ENCODE results near the gene DNLZ.
A peak's percentile ranks its signal among the peaks of the same experiment; 100 is the strongest.
"Not testable (repeated sequence)": the region's sequence is repeated elsewhere in the genome, so short reads cannot be mapped to it uniquely, and the experiment has no call there.

DNLZ gene

DNA sequence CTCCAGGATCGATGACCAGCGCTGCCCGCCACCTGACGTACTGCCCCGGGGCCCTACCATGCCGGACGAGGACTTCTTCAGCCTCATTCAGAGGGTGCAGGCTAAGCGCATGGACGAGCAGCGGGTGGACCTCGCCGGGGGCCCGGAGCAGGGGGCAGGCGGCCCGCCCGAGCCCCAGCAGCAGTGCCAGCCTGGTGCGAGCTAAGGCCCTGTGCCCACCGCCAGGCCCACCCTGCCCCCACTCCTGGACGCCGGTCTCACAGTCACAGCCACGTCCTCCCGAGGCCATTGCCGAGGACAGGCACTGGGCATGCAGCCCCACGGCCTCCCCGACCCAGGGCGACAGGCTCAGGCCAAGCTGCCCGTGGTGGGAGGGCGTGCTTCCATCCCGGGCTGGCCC, 5.5 kb downstream of the DNLZ start:
- no peak for DNase-seq

DNA sequence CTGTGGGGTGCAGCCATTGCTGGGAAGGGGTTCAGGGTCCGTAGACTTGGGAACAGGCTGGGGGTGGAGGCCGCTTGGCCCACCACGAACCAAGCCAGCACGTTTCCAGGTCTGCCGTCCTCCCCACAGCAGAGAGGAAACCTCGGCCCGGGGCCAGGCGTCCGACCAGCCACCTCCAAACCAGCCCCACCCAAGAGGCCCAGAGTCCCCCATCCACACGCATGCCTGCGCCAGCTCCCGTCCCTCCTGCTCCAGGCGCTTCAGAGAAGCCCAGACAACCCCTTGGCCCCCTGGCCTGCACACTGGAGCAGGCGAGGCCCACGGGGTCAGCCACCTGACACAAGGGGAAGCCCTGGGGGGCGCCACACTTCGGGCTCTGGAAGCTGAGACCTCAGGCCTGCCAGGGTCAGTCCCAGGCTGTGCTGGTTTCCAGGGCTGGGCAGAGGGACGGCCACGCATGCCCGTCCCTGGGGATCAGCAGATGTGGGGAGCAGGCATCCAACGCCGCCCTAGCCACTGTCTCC, 6.3 kb downstream of the DNLZ start:
- no peak for DNase-seq

DNA sequence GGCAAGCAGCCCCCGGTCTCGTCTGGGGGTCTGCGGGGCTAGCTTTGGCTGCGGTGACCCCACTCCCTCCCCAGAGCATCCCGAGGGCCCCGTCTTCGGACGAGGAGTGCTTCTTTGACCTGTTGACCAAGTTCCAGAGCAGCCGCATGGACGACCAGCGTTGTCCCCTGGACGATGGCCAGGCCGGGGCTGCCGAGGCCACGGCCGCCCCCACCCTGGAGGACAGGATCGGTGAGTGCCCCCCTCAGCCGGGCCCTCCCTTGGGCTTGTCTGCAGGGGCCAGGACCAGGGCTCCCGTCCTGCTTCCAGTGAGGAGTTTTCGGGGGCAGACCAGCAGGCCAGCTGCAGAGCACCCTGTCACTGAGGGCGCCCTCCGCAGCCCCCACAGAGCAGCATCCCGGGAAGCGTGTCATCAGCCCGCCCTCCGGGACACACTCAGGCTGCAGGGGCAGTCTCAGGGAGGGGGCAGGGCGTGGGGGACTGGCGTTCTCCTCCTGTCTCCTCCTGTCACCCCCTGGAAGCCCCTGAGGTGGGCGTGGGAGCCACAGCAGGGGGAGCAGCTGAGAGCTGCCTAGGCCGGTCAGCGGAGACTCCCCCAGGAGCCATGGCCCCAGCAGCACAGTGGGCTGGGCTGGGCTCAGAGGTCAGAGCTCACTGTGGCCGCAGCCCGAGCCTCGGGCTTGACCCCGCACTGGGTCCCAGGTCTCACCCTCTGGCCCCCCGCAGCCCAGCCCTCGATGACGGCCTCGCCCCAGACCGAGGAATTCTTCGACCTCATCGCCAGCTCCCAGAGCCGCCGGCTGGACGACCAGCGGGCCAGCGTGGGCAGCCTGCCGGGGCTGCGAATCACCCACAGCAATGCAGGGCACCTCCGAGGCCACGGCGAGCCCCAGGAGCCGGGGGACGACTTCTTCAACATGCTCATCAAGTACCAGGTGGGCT, 7.7 kb downstream of the DNLZ start:
- DNase-seq: no peak

DNA sequence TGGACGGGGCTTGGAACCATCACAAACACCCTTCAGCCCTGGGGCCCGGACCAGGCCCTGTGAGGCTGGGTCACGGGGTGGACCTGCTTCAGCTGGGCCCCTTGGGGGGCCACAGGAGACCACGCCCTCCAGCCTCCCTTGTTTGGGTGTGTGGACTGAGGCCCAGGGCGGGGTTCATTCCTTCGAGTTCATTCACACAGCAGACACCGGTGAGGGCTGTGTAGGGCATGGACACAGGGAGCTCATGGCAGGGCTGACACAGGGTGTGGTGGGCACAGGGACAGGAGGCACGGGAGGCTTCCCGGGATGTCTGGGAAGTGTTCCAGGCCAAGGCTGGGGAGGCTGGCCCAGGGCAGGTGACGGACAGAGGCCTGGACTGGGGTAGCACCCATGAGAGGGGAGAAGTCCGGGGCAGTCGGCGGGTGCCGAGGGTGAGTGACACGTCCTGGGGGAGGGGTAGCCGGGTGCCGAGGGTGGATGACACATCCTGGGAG, 8.9 kb downstream of the DNLZ start:
- no peak for DNase-seq

DNA sequence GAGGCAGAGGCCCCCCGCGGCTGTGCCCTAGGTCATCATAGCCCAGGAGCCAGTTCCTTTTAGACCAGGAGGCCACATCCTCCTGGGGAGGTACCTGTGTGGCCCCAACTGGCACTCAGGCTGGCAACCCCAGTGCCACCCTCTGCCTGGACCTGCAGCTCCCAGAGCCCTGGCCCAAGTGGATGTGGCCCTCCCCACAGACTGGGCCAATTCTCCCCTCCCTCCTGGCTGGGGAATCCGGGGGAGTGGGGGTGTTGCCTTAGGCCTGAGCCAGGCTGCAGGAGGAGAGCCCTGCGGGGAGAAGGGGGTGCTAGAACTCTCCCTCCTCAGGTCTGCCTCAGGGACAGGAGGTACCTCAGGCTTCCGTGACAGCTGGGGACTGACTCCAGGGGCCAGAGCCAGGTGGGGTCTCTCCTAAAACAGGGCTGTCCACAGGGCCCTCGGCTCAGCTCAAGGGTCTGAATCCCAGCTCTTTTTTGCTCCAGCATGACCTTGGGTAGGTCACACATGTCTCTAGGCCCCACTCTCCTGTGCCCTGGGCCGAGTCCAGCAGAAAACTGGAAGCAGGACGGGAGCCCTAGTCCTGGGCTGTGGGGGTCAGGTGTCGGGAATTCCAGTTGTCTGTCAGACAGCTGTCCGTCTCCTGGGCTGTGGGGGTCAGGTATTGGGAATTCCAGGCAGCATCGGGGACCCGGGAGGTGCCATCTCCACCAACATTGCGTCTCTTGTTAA, 9.6 kb downstream of the DNLZ start:
- DNase-seq: no peak

DNA sequence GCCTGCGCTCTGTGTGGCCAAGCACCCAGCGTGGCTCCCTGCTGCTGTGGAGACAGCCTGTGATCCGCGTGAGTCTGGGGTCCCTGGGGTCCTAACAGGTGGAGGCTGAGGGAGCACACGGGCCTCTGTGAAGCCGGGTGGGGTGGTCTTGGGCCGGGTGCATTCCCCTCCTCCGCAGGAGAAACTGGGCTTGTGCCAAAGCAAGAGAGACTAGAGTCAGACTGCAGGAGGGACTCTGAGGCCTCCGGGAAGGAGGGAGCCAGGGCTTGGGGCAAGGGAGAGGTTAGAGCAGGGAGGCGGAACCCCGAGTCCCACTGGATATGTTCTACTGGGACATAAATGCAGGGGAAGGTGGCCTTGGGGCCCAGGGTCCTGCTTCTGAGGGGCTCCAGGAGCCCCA, 10.5 kb downstream of the DNLZ start:
- DNase-seq: no peak

DNA sequence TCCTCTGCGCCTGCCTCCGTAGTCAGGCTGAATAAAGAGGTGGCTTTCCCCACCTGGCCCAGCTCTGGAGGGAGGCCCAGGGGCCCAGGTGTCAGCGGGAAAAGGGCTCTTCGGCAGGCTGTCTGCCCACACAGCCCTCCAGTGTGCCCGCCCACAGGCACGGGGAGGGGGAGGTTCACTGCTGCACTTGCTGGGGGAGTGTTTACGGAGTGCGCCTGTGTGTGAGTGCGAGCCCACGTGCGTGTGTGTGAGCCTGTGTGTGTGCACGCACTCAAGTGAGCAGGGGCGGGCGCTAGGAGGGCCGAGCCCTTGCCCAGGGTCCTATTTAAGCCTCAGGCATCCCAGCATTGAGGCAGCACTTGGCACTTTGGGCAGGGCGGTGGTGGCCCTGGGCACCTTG, 10.9 kb downstream of the DNLZ start:
- no peak for DNase-seq

DNA sequence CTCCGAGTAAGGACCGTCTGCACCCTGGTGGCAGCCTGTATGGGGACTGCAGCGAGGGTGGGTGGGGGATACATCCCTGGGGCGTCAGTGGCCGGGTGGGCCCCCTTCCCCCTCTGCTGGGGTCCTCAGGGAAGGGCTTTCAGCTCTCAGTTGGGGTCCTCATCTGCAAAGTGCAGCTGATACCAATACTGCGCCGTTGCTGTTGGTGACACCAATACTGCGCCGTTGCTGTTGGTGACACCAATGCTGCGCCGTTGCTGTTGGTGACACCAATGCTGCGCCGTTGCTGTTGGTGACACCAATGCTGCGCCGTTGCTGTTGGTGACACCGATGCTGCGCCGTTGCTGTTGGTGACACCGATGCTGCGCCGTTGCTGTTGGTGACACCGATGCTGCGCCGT, 11.7 kb downstream of the DNLZ start:
- not testable (repeated sequence) for DNase-seq

DNA sequence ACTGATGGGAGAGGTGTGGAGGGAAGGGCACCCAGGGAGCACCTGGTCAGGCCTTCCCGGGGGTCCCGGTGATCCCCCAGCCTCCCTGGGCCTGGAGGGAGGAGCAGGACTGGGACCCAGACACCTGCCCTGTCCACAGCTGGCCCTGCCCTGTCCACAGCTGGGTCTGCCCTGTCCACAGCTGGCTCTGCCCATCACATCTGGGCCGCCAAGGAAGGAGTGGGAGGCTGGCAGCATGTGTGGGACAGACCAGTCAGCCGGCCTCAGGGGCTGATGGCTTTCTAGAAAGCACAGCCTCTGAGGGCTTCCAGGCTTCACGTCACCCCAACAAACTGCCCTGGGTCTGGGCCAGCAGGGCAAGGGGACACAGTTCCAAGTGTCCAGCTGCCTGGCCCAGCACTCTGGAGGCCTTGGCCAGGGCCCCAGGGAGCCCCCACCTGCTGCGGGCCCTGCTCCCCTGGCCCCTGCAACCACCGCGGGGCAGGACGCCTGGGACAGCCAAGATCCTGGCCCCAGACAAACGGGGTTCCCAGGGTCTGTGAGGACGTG, 12.2 kb downstream of the DNLZ start:
- DNase-seq: no peak

DNA sequence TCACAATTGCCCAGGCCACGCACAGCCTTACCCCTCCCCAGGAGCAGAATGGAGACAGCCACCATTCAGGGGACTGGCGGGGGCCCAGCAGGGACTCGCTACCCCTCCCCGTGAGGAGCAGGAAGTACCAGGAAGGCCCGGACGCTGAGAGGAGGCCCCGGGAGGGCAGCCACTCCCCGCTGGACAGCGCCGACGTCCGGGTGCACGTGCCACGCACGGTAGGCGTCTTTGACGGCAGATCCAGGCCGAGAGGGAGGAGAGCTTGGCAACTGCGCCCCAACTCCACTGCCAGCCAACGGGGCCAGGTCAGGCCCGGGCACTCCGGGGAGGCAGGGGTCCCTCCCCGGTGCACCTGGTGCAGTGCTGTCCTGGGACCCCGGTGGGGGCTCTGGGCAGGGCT, 14.0 kb downstream of the DNLZ start:
- no peak for DNase-seq

DNA sequence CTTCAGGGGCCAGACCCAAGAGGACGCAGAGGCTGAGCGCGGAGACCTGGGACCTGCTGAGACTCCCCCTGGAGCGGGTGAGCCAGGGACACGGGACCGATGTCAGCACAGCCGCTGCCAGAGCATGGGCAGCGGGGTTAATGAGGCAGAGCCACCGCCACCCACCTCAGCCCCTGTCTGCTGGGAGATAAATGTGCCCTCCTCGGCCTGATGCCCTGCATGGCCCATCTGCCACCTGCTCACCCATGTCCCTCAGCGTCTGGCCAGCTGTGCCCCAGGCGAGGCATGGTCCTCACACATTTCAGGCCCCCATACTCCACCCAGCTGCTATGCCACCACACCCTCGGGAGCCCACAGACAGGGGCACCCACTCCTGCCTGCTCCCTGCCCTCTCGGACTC, 14.9 kb downstream of the DNLZ start:
- no peak for DNase-seq

DNA sequence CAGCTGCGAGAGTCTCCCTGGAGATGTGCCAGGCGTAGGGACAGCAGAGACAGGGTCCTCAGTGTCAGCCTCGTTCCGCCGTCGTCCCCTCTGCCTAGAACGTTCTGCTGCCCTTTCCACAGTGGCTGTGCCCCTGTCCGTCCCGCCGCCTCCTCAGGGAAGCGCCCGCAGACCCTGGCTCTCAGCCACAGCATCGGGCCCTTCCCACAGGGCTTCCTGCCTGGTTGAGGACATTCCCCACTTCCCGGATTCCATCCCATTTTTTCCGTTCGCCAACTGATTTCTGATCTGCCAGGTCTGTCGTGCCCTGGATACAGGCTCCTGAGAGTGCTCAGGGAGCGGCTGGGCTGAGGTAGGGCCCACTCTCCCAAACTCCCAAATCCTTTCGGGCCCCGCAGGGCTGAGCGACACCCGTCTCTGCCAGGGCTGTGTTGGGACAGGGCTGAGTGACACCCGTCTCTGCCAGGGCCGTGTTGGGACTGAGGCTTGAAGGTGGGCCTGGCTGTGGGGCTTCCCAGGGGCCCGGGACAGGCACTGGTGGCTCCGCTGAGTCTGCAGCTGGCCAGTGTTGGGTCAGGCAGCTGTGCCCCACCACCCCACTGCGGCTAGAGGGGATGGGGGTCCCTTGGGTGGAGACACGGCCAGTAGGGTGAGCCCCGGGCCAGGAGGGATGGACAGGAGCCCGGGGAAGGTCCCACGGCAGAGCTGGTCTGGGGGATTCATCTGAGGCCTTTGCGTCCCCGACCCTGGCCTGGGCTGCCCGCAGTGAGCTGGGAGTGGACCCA, 15.9 kb downstream of the DNLZ start:
- no peak for DNase-seq

DNA sequence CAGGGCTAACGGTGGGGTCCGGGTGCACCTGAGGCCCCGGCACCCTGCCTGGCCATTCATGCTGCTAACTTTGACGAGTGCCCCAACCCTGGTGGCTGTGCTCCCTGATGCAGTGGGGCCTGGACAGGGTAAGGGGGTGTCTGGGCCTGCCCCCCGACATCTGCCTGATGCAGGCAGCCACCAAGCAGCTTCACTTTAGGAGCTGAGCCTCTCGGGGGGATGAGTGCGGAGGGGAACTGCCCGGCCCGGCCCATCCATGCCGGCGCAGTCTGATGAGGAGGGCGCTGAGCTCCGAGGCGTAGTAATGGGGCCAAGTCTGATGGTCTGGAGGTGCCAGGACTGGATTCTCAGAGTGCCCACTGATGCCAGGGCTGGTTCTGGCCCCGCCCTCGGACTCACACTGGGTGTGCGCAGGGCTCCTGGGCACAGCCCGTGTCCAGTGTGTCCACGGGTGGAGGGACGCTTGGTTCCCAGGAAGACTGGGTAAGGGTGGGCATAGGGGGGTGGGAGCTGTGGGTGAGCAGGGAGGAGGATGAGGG, 16.5 kb downstream of the DNLZ start:
- no peak for DNase-seq

DNA sequence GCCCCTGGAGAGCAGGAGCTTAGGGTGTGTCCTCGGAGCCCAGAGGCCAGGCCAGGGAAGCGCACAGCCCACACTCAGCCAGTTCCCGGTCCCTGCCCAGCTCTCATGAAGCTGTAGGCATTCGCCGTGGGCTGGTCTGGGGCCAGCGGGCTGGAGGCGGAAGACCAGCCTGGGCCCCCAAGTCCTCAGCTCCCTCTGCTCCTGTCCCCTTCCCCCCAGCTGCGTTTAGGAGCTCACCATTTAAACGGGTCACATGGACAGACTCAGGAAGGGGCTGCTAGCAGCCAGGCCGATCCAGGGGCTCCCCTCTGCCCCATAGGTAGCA, 17.4 kb downstream of the DNLZ start:
- DNase-seq: no peak

DNA sequence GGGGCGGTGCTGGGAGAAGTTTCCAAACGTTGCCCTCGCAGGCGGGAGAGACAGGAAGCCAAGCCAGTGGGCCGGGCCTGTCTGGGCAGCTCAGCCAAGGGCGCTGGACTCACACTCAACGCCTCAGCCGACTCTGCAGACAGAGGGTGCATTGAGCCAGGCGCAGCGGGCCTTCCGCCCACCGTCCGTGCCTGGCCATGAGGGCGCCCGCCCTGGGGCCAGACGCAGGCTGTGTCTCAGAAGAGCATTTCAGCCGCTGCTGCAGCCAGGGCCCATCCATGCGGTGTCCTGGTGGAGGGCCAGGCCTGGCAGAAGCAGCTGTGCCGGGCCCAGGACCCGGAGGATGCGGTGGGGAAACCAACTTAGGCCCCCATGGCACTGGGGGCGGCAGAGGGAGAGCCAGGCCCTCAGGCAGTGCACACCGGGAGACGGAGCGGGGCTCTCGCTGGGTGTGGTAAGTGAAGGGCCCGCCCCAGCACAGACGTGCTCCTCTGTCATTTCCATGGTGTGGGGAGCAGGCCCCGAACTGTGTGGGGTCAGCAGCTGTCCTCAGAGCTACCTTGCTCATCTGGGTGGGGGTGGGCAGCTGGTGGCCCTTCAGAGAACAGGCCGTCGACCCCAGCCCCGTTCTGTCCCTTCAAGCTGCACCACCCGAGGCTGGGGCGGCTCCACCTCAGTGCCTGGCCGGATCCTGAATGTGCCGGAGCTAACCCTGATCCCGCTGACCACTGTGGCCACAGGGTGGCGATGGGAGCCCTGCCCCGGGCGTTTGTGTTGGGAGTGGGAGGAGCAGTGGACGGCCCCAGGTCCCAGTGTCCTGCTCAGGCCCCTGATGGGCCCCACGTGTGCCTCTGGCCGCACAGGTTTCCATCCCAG, 18.0 kb downstream of the DNLZ start:
- DNase-seq: peak; percentile 15

DNA sequence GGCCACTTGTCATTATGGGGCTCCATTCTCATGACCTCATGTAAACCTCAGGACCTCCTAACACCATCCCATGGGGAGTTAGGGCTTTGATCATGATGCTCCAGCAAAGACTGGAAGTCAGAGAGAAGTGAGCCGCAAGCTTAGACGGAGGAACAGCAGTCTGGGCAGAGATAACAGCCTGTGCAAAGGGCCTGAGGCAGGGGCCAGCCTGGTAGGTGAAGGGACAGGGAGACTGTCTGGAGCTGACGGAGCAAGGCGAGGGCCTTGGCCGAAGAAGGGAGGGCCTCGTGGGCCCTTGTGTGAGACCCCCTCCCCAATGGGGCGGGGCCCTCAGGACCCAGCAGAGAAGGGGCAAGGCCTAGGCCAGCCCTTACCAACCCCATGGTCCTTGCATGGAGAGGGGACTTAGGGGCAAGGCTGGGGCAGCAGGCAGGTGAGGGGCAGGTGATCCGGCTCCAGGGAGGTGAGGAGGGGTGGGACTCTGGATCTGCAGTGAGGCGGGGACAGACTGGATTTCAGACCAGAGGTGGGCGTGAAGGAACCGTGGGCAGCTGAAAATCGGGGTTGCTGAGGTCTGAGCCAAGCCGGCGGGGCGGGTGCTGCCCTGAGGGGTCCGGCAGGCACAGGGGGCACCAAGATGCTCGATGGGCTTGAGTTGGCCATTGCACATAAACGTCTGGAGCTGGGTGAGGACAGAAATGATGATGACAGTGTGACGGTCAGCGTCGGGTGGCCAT, 18.8 kb downstream of the DNLZ start:
- DNase-seq: no peak

DNA sequence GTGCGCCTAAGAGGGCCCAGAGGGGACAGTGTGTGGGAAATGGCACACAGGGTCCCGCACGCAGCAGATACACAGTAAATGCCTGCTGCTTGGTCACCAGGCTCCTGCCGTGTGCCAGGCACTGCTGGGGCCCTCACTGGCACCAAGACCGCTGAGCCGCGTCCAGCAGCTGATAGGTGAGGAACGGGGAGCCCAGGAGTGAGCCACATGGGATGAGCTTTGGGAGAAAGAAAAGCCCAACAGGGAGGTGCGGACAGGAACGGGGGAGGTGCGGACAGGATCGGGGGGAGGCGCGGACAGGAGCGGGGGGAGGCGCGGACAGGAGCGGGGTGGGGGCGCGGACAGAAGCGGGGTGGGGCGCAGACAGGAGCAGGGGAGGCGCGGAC, 19.7 kb downstream of the DNLZ start:
- no peak for DNase-seq

DNA sequence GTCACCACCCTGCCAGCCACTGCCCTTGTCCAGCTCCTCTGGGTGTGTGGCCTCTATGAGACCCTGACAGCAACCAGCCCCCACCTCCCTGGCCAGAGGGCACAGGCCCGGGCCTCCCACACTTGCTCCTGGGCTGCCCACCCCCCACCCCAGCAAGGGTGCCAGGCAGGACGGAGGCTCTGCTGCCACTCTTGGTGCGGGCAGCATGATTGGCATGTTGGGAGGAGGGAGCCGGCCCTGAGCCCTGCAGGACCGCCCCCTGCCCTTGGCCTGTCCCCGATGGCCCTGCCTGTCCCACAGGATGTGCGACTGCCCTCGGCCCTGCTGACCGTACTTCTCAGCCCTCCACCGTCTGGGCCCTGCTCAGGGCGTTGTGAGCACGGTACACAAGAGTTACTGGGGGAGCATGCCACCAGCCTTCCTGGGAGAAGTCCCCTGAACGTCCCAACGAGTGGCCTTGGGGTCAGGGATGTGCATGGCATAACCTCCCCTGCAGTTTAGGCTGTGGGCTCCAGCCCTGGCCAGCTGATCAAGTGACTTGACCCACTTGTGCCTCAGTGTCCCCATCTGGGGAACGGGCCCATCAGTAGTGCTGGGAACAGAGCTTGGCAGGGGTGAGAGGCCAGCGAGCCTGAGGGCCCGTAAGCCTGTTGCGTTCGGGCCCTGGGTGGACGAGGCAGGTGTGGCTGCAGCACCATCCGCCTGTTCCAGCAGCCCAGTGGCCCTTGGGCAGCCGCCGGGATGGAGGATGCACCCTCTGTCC, 20.2 kb downstream of the DNLZ start:
- no peak for DNase-seq

DNA sequence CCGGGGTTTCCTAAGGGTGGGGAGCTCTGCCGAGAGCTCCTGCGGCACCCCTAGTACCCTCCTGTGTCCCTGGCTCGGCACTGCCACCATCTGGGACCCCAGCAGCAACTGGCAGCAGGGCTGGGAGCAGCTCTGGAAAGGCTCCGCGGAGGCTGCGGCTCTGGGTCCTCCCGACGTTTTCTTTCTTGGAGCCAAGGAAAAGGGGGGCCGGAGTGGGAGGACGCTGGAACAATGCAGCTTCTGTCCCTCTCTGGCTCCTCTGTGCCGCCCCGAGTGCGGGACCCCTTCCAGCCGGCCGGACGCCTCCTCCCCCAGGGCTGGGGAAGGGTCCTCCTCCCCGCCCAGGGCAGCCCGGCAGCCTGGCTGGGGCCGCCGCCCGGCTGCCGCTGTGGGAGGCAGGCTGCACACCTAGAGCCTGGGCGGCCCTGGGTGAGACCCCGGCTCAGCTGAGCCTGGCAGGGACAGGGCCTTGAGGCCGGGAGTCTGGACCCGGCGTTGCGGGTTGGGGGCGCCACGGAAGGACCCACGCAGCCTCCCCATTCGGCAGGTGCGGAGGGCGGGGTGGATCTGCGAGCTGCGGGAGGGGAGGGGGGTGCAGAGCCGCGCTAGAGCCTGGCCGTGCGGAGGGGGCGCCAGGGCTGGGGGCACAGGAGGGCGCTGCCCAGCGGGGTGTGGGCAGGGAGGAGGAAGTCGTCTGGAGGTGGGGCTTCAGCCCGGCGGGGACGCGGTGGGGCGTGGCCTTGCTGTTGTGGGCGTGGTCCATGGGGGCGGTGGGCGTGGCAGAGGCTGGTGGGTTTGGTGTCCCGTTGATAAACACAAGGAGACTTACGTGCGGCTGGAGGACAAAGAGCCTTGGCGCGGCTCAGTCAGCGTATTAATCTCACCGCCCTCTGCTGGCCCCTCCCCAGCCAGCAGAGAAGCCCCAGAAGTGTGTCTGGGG, 21.1 kb downstream of the DNLZ start:
- no peak for DNase-seq

Data from kidney glomerular epithelial cell (primary cell).